AG04450 (cell line): ENCODE results near the gene PAX6. TPM values are rescaled to one million over a fixed set of nuclear protein-coding genes. Genes with fewer than 3 reads are reported as not detected.

Source experiments
- CTCF ChIA-PET: fragments of 300-600, 350-600 bp; formaldehyde crosslinking; extraction: SDS; loops from one replicate; lab custom pipeline; 2022; ENCODE audit warnings: antibody characterized with exemption, inconsistent platforms; lab: Charles Lee
- POLR2A ChIA-PET: fragments of 350-600 bp; formaldehyde crosslinking; extraction: SDS; loops from one replicate; lab custom pipeline; 2021; ENCODE audit warnings: antibody characterized with exemption, inconsistent platforms; lab: Yijun Ruan, JAX
- DNase-seq: peaks from one replicate; pipeline ENCODE4 v3.0.0-alpha.2; 2011; ENCODE audit warnings: low read depth, low spot score
- H3K27ac ChIP-seq: one replicate; pipeline ENCODE4 v1.5.1; 2012; ENCODE audit warnings: low read depth, low read length, control low read depth
- H3K27me3 ChIP-seq: one replicate; pipeline ENCODE4 v1.6.0; 2012; ENCODE audit warnings: low read length; ENCODE audit not compliant: control insufficient read depth, insufficient read depth
- H3K4me3 ChIP-seq: 2 replicates; pipeline ENCODE4 v1.5.1; 2011; ENCODE audit warnings: mild to moderate bottlenecking, low read depth, low read length, control low read depth
- H3K9me3 ChIP-seq: 2 replicates; pipeline ENCODE4 v1.5.1; 2012; ENCODE audit warnings: low read length; ENCODE audit not compliant: control insufficient read depth, insufficient read depth
- CTCF ChIP-seq: IDR thresholded peaks from 2 replicates; pipeline ENCODE4 v1.5.1; 2011; ENCODE audit warnings: low read depth, low read length, control low read depth, inconsistent platforms
- polyA plus RNA-seq: library from polyadenylated mRNA; depleted of rRNA; stranded (reverse); fragments of >200 nt; gene quantifications from 2 replicates; pipeline ENCODE4 v1.2.3, GENCODE V29; 2011

The PAX6 gene
- polyA plus RNA-seq, 1 experiment = not detected

GRCh38 chr11:31797190-31798056 is 13.7 kb downstream of the PAX6 start:
- TF ChIP-seq CTCF = no peak
- POLR2A ChIA-PET = no interaction called here
- CTCF ChIA-PET = interaction anchor here (0.6 kb wide), 5 partner anchors 148 to 322 kb away, joined by 3 to 5 read pairs (median 3); no protein-coding TSS in a partner anchor
- Histone ChIP-seq H3K4me3 (no peak overlapping the region), H3K27me3 (peaks cover 75% of the 10 kb centered on the region), H3K27ac (no peak overlapping the region), H3K9me3 (peaks cover 6% of the 10 kb centered on the region; the same call in 1 of the 2 replicates)
- DNase-seq = no peak

- DNase-seq = no peak
- no peak for TF ChIP-seq CTCF
- H3K27ac ChIP-seq = no peak overlapping the region
- peaks cover 75% of the 10 kb centered on the region for H3K27me3 ChIP-seq
- no peak overlapping the region for H3K4me3 ChIP-seq
- ChIA-PET POLR2A (no interaction called here), CTCF (interaction anchor here (0.6 kb wide), 5 partner anchors 148 to 322 kb away, joined by 3 to 5 read pairs (median 3); no protein-coding TSS in a partner anchor)
- H3K9me3 ChIP-seq = peaks cover 6% of the 10 kb centered on the region; the same call in 1 of the 2 replicates
Observed at GRCh38 chr11:31796499-31797189, 14.5 kb downstream of the PAX6 start.

GRCh38 chr11:31795706-31796498 is 15.2 kb downstream of the PAX6 start:
- Histone ChIP-seq H3K9me3 (peaks cover 6% of the 10 kb centered on the region; the same call in 1 of the 2 replicates), H3K27me3 (peaks cover 71% of the 10 kb centered on the region), H3K4me3 (no peak overlapping the region), H3K27ac (no peak overlapping the region)
- POLR2A ChIA-PET = no interaction called here
- no peak for TF ChIP-seq CTCF
- CTCF ChIA-PET = no interaction called here
- no peak for DNase-seq

- ChIA-PET CTCF (interaction anchor here (0.9 kb wide), 1 partner anchor 15 kb away, joined by 3 read pairs; no protein-coding TSS in a partner anchor), POLR2A (no interaction called here)
- DNase-seq = no peak
- Histone ChIP-seq H3K27ac (no peak overlapping the region), H3K9me3 (peaks cover 2% of the 10 kb centered on the region; the same call in 1 of the 2 replicates), H3K27me3 (peaks cover 57% of the 10 kb centered on the region), H3K4me3 (no peak overlapping the region)
- no peak for TF ChIP-seq CTCF
Observed at GRCh38 chr11:31794548-31794947, 16.6 kb downstream of the PAX6 start.
